HG02588 (cell line): Measurements from ENCODE around the gene PINK1.

ENCODE experiments used
- ATAC-seq: cut with Tn5 transposase; IDR thresholded peaks from one replicate; pipeline ENCODE4 v1.9.1; 2021; ENCODE audit warnings: mild to moderate bottlenecking, moderate library complexity; ENCODE audit not compliant: unreplicated experiment

The PINK1 gene

DNA sequence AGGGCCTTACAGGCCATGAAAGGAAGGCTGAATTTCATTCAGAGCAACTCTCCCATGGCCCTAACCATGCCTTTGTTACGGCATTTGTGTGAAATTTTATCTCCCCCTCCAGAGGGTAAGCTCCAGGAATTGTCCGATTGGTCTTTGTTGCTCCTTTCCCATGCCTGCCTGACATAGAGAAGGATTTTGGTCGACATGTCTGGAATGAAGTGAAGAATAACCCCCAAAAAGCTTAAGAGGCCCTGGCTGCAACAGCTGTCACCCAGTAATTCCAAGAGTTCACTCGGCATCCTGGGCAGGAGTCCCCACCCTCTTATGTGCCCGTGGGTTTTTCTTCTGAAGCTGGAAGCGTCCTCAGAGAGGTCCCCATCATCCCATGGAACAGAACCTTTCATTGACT is 23.7 kb upstream of the PINK1 start:
- no peak for ATAC-seq

DNA sequence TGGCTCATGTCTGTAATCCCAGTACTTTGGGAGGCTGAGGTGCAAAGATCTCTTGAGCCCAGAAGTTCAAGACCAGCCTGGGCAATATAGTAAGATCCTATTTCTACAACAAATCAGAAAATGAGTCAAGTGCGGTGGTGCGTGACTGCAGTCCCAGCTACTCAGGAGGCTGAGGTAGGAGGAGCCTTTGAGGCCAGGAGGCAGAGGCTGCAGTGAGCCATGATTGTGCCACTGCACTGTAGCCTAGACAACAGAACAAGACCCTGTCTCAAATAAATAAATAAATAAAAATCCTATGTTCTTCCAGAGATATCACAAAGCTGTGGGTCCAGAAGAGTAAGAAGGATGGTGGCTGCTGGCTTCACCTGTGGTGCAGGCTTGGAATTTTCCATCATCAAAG is 22.3 kb upstream of the PINK1 start:
- ATAC-seq = no peak

DNA sequence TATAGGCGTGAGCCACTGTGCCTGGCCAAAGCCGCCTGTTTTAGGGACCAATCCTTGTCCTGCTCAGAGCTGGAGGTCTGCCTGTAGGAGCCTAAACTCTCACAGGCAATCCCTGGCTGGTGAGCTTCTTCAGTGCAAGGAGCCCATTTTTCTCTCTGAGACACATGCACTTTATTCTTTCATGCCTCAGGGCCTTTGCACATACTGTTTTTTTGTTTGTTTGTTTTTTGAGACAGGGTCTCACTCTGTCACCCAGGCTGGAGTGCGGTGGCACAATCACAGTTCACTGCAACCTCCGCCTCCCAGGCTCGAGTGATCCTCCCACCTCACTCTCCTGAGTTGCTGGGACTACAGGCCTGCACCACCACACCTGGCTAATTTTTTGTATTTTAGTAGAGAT is 21.6 kb upstream of the PINK1 start:
- no peak for ATAC-seq

DNA sequence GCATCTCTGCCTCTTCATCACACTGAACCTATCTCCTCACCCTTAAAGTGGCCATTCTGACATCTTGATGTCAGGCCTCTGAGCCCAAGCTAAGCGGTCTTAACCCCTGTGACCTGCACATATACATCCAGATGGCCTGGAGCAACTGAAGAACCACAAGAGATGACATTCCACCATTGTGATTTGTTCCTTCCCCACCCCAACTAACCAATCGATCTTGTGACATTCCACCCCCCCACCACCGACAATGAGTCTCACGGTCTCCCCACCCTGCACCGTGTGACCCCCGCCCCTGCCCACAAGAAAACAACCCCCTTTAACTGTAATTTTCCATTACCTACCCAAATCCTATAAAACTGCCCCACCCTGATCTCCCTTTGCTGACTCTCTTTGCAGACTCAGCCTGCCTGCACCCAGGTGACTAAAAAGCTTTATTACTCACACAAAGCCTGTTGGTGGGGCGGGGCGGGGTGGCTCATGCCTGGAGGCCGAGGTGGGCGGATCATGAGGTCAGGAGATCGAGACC is 21.0 kb upstream of the PINK1 start:
- ATAC-seq = no peak

DNA sequence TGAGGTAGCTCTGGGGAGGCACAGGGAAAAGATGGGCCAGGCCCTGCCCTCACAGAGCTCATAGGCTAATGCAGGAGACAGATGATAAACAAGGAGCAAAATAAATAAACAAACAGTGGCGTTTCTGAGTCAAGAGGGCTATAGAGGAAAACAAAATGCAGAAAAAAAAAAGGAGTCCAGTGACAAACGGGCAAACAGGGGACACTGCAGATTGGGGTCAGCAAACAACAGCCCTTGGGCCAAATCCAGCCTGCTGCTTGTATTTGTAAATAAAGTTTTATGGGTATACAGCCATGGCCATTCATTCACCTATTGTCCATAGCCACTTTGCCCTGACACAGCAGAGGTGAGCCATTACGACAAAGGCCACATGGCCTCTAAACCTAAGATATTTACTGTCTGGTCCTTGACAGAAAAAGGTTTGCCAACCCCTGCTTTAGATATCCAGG is 19.1 kb upstream of the PINK1 start:
- no peak for ATAC-seq

DNA sequence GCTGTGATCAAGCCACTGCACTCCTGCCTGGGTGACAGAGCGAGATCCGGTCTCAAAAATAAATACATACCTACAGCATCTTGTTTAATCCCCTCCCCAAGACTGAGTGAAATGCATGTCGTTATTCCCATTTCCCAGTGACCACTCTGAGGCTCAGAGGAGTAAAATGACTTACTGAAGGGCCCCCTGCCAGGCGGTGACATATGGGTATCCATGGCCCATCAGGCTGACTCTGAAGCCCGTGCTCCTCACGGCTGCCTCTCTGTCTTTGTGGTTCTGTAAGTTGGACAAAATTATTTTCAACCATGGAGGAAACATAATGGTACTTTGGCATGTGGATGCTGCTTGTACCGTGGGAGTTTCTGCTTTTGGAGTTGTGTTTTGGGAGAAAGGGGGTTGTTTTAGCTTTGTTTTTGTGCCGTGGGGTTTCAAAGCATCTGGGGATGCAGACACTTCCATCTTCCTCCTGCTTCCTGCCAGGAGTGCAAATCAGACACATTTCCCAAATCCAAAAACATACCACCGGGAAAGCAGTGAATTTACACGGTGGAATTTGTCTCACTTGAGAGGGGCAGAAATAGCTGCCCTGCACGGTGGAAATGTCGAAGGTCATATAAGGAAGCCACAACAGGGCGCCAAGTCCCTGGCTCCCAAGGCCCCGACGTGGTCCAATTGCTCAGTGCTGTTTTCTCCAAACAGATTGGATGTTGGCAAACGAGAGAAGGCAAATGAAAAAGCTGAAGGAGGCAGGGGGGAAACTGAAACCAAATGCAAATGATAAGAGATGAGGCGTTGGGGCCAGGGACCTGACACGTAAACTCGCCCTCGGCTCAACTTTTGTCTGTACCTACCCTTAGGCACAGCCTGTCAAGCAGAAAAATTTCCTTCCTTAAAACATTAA is 17.1 kb upstream of the PINK1 start:
- ATAC-seq = no peak

DNA sequence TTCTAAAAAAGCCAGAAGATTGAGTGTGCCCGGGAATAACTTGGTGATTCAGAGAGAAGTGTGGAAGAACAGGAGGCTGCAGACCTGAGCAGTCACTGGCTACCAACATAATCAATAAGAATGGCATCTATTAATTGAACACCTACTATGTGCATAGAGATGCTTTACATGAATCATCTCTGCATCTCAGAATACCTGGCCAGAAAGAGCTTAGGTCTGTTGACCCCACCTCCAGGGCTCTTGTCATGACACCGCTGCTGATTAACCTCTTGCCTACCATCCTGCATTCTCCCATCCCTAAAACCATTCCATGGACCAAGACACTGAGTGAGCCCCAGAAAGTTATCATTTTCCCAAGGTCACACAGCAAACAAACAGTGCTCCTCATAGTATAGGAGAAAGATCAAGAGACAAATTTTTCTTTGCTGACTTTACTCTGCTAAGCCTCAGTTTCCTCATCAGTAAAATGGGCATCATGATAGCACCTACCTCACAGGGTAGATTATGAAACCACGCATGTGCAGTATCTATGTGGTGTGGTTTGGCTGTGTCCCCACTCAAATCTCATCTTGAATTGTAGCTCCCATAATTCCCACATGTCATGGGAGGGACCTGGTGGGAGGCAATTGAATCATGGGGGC is 16.3 kb upstream of the PINK1 start:
- no peak for ATAC-seq

DNA sequence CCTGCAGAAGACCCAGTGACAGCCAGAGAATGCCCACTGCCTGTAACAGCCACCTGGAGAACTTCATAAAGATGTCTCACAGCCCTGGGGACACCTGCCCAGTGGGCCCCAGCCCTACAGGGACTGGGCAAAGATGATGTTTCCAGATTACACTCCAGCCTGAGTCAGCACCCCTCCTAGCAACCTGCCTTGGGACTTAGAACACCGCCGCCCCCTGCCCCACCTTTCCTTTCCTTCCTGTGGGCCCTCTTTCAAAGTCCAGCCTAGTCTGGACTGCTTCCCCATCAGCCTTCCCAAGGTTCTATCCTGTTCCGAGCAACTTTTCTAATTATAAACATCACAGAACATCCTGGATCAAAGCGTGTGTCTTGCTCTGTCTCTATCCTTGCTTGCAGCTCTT is 14.7 kb upstream of the PINK1 start:
- no peak for ATAC-seq

DNA sequence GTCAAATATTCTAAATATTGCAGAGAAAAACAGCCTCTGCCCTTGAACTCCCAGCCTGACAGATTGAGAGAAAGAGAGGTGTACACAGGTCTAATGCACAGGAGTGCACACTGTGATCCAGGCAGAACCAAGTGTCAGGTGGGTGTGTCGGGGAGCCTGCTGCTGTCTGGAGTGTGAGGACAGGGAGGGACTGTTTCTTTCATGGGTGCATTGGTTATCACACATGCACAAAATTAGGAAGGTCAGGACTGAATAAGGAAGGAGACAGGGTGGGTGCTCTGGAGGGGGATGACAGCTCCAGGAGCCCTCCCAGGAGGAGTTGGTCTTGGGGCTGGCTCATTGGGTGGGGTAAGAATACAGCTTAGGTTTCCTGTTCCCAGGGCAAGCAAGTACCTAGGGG is 13.3 kb upstream of the PINK1 start:
- no peak for ATAC-seq

DNA sequence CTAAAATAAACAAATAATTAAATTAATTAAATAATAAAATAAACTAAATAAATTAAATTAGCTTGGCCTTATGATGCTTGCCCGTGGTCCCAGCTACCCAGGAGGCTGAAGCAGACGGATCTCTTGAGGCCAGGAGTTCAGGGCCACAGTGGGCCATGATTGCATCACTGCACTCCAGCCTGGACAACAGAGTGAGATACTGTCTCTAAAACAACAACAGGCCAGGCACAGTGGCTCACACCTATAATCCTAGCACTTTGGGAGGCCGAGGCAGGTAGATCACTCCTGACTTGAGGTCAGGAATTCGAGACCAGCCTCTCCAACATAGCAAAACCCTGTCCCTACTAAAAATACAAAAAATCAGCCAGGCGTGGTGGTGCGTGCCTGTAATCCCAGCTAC is 12.2 kb upstream of the PINK1 start:
- no peak for ATAC-seq

DNA sequence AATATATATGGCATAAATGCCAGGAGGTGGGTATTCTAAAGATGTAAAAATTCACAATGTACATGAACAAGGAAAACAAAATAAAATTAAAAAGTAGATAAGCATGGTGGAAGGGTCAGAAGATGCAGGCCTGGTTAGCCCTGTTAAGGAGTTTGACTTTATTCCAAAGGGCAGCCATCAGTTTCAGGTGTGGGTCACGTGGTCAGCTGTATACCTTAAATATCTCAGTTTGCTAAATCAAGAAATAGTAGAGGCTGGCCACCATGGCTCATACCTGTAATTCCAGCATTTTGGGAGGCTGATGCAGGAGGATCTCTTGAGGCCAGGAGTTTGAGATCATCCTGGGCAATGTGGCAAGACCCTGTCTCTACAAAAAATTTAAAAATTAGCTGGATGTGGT is 8.5 kb upstream of the PINK1 start:
- ATAC-seq = no peak

DNA sequence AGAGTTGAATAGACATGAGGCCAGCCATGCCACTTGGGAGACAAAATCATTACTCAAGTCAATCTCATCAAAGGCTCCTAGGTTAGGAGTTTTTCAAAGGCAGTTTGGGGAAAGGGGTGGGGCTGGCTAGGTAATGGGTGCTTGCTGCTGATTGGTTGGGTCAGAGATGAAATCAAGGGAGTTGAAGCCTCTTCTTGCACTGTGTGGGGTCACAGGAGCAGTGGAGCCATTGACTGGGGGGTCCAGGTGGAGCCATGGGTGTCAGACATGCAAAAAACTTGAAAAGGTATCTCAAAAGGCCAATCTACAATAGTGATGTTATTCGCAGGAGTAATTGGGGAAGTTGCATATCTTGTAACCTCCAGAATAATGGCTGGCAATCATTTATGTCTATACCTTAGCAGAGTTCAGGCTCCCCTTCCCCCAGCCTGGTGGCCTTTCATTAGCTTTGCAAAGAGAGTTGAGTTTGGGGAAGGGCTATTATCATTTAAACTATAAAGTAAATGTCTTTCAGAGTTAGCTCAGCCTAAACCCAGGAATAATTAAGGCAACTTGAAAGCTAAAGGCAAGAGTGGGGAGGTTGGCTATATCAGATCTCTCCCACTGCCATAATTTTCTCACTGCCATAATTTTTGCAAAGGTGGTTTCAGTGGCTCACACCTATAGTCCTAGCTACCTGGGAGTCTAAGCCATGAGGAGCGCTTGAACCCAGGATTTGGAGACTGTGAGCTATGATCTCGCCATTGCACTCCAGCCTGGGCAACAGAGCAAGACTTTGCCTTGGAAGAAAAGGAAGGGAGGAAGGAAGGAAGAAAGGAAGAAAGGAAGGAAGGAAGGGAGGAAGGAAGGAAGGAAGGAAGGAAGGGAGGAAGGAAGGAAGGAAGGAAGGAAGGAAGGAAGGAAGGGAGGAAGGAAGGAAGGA is 7.8 kb upstream of the PINK1 start:
- no peak for ATAC-seq

DNA sequence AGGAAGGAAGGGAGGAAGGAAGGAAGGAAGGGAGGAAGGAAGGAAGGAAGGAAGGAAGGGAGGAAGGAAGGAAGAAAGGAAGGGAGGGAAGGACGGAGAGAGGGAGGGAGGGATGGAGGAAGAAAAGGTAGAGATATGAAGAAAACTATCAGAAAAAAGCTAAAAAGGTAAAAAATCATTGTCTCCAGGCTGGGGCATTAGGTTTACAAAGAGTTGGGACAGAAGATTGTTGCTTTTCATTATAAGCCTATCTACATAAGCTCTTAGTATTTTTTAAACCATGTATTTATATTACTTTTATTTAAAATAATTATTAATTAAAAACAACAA is 7.2 kb upstream of the PINK1 start:
- ATAC-seq = no peak

DNA sequence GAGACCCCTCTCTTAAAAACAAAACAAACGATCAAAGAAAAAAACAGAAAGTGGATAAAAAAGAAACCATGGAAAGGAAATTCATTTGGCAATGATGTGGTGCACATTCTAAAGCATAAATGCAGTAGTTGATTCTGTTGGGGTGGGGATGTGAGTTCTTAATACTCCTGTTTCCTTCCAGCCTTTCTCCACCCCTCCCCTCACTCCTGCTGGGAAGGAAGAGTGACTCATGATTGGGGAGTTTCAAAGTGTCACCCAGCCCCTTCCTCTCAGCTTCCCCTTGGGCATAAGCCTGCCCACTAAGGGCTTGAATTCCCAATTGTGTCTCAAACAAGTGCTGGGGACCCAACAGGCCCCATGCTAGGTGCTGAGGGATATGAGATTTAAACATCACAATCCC is 6.7 kb upstream of the PINK1 start:
- no peak for ATAC-seq

DNA sequence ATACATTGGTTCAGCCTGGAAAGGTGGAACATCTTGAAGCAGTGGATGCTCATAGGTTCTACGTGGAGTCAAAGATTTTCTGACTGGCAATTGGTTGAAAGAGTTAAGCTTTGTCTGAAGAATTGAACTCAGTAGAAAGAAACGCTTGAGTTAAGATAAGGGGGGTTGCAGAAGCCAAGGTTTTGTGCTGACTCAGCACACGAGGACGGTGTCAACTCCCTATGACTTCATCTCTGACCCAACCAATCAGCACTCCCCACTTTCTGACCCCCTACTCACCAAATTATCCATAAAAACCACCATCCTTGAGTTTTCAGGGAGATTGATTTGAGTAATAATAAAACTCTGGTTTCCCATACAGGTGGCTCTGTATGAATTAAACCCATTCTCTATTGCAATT is 2.5 kb upstream of the PINK1 start:
- ATAC-seq = no peak

DNA sequence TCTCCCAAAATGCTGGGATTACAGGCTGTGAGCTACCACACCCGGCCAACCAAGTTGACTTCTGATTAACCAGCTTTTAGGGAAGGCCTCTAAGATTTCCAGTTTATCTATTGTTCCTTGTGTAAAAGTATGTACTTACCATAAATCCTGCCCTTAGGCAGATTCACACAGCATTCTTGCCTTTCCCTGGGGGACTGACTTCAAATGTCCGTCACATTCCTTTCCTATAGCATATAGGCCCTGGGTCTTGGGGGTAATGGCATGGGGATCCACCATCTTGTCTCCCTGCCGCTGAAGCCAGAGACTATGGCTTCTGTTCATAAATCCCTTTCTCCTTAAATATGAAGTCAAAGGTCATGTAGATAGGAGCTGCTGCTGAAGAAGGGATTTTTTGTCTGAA is 872 bp upstream of the PINK1 start:
- no peak for ATAC-seq

DNA sequence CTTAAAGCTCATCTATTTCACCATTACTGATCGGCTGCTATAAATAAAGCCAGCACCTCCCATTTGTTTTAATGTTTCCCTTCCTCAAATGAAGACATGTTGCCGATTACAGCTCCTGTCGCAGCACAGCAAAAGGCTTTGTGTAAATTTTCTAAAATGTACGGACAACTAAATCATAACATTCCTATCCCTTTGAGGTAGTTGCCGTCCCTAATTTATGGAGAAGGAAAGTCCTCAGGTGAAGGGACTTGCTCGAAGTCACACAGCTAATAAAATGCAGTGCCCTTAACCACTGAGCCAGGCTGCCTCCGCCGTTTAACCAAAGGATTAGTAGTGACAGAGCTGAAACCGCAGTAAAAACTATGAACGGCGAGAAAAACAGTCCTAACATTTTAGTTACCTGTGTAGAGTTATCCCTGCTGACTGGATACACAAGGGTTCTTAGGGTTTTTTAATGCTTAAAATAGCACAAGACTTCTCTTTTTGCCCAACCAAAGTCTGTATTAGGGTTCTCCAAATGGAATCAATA is 871 bp downstream of the PINK1 start:
- ATAC-seq = no peak

DNA sequence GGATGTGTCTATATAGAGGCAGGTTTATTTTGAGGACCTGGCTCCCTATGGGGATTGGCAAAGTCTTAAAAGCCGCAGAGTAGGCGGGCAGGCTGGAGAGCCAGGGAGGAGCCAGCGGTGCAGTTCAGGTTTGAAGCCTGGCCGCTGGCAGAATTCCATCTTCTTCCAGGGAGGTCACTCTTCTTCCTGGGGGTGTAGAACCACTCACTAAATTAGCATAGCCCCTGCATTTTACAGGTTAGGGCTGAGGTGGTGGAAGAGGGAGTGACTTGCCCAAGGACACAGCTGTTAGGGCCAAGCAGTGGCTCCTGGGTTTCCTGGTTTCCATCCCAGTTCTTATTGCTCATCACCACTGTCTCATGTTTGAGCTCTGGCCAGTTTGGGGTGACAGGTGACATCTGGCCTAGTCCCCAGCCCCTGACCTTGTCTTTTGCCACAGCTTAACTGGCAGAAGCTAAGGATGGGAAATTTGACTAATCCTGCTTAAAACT is 1.4 kb downstream of the PINK1 start:
- ATAC-seq = no peak

DNA sequence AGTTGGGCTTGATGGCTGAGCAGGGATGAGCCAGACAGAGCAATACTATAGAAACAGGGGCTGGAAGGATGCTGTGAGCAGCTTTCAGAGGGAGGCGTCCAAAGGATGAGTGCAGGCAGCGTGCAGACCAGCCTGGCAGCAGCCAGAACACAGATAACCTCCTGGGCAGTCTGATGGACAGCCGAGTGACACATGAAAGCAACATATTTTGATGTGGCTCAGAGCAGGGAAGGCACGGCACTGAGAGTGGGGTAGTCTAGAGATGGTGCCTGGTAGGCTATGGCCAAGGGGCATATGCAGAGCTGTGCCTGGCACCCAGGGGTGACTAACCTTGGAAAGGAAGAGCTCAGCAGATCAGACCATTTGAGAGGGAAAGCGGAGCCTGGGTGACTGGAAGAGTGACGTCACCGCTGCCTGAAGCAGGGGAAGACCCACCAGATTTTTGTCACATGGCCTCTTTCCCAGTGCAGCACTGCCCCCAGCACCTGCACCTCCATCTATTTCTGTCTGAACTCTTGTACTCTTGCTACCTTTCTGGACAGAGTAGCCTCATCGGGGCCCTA is 3.6 kb downstream of the PINK1 start:
- no peak for ATAC-seq

DNA sequence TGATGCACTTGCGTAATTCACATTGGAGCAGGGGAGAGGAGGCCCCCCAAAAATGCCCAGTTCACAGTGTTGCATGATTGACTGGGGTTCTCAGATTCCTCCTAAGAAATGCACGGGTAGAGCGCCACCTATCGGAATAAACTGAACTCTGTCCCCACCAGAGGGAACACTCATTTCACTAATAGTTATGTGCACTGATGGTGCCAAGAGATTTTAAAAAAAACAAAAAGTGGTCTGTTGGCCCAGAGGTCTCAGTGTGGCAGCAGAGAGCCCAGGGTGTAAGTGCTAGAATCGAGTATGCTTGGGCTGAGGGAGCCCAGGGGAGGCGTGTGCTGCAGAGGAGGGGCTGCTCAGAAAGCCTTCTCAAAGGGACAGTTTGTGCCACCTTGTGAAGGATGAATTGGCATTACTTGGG is 6.9 kb downstream of the PINK1 start:
- no peak for ATAC-seq

DNA sequence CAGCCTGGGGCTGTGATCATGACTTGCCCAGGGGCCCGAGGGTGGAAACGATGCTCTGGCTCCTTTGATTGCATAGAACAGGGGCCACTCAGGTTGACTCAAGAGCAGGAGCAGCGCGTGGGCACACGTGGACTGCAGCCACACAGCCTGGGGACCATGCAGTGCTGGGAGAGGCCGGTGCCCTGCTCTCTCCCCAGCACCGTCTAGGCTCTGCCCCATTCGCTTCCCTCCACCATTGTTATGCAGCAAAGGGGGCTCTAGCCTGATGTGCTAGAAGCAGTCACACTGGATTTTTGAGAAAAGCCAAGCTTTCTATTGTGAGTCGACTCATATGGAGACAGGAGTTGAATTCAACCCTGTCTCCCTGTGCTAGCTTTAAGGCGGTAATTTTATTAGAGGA is 8.7 kb downstream of the PINK1 start:
- ATAC-seq = no peak
